Activated CD4-positive, alpha-beta T cell treated with anti-CD3 and anti-CD28 coated beads for 48 hours (primary cell): Measurements from ENCODE around the gene EGFLAM.
"Not testable (repeated sequence)": the region's sequence is repeated elsewhere in the genome, so short reads cannot be mapped to it uniquely, and the experiment has no call there.

ENCODE experiments used
- DNase-seq: peaks from one replicate; pipeline ENCODE4 v3.0.0-alpha.2; 2020

Gene EGFLAM

GRCh38 chr5:38333181-38333580 lies 74.8 kb downstream of the EGFLAM start:
- not testable (repeated sequence) for DNase-seq

- DNase-seq: no peak
Measured at GRCh38 chr5:38338455-38338854, 80.1 kb downstream of the EGFLAM start.

GRCh38 chr5:38339446-38339845 lies 81.1 kb downstream of the EGFLAM start:
- no peak for DNase-seq

GRCh38 chr5:38341056-38341455 lies 82.7 kb downstream of the EGFLAM start:
- DNase-seq: no peak

- DNase-seq: no peak
Measured at GRCh38 chr5:38341641-38342040, 83.3 kb downstream of the EGFLAM start.

GRCh38 chr5:38342261-38342660 lies 83.9 kb downstream of the EGFLAM start:
- no peak for DNase-seq

- DNase-seq: no peak
Measured at GRCh38 chr5:38344891-38345290, 86.5 kb downstream of the EGFLAM start.

GRCh38 chr5:38346593-38346992 lies 88.2 kb downstream of the EGFLAM start:
- DNase-seq: no peak

GRCh38 chr5:38347040-38347763 lies 88.8 kb downstream of the EGFLAM start:
- DNase-seq: peak; percentile 3

- DNase-seq: no peak
Measured at GRCh38 chr5:38347896-38348295, 89.5 kb downstream of the EGFLAM start.

- DNase-seq: no peak
Measured at GRCh38 chr5:38360323-38361061, 102.1 kb downstream of the EGFLAM start.

GRCh38 chr5:38362713-38363112 lies 104.4 kb downstream of the EGFLAM start:
- DNase-seq: no peak

GRCh38 chr5:38364825-38365224 lies 106.5 kb downstream of the EGFLAM start:
- DNase-seq: no peak

- no peak for DNase-seq
Measured at GRCh38 chr5:38367410-38367809, 109.1 kb downstream of the EGFLAM start.

- no peak for DNase-seq
Measured at GRCh38 chr5:38367966-38368365, 109.6 kb downstream of the EGFLAM start.

GRCh38 chr5:38369692-38370091 lies 111.3 kb downstream of the EGFLAM start:
- no peak for DNase-seq

- no peak for DNase-seq
Measured at GRCh38 chr5:38370358-38371100, 112.2 kb downstream of the EGFLAM start.

- DNase-seq: no peak
Measured at GRCh38 chr5:38371596-38371995, 113.2 kb downstream of the EGFLAM start.

- no peak for DNase-seq
Measured at GRCh38 chr5:38373743-38374142, 115.4 kb downstream of the EGFLAM start.

GRCh38 chr5:38375423-38375822 lies 117.1 kb downstream of the EGFLAM start:
- no peak for DNase-seq

GRCh38 chr5:38376404-38376803 lies 118.0 kb downstream of the EGFLAM start:
- no peak for DNase-seq

GRCh38 chr5:38378579-38378978 lies 120.2 kb downstream of the EGFLAM start:
- no peak for DNase-seq

- DNase-seq: no peak
Measured at GRCh38 chr5:38379350-38379937, 121.1 kb downstream of the EGFLAM start.
